HFF-Myc (cell line): Measurements from ENCODE around the gene STK10.
A peak's percentile ranks its signal among the peaks of the same experiment; 100 is the strongest.

ENCODE experiments used
- DNase-seq: peaks from one replicate; pipeline ENCODE4 v3.0.0-alpha.2; 2011; ENCODE audit warnings: low read depth; ENCODE audit errors: extremely low read depth
- H3K4me3 ChIP-seq: replicated peaks from 2 replicates; pipeline ENCODE4 v1.5.1; 2011; ENCODE audit warnings: low read depth, mild to moderate bottlenecking, control low read depth, low read length
- CTCF ChIP-seq: IDR thresholded peaks from 2 replicates; pipeline ENCODE4 v1.5.1; 2012; ENCODE audit warnings: mild to moderate bottlenecking, low read depth, low read length, control low read depth; ENCODE audit errors: missing control alignments

STK10 gene

GRCh38 chr5:172113036-172113435 lies 75.0 kb downstream of the STK10 start:
- no peak overlapping the region for H3K4me3 ChIP-seq
- no peak for TF ChIP-seq CTCF
- DNase-seq, result no peak

- H3K4me3 ChIP-seq, result no peak overlapping the region
- TF ChIP-seq CTCF, result no peak
- no peak for DNase-seq
Measured at GRCh38 chr5:172111852-172112225, 76.2 kb downstream of the STK10 start.

- no peak for TF ChIP-seq CTCF
- no peak overlapping the region for H3K4me3 ChIP-seq
- DNase-seq, result no peak
Measured at GRCh38 chr5:172110921-172111851, 76.8 kb downstream of the STK10 start.

GRCh38 chr5:172110260-172110815 lies 77.7 kb downstream of the STK10 start:
- no peak overlapping the region for H3K4me3 ChIP-seq
- TF ChIP-seq CTCF, result no peak
- DNase-seq, result no peak

- TF ChIP-seq CTCF, result no peak
- DNase-seq, result no peak
- no peak overlapping the region for H3K4me3 ChIP-seq
Measured at GRCh38 chr5:172109749-172110148, 78.3 kb downstream of the STK10 start.

- DNase-seq, result no peak
- peak overlapping the region; percentile 5; the same call in 1 of the 2 replicates for H3K4me3 ChIP-seq
- TF ChIP-seq CTCF, result no peak
Measured at GRCh38 chr5:172107571-172107970, 80.5 kb downstream of the STK10 start.
